Lower leg skin (tissue), 3 donors: Measurements from ENCODE around the gene SGSH.

Experiments used
- CTCF ChIP-seq, 3 donors: fragments of 450-650 bp; IDR thresholded peaks; one replicate each; pipeline ENCODE4 v1.5.1; 2016; ENCODE audit warnings: antibody characterized with exemption in 3 of 3, mild to moderate bottlenecking in 3 of 3, moderate library complexity in 2 of 3
- POLR2A ChIP-seq, 2 donors: fragments of 450-650 bp; IDR thresholded peaks; one replicate each; pipeline ENCODE4 v1.6.1; 2016 to 2017; ENCODE audit warnings: antibody characterized with exemption in 2 of 2, mild to moderate bottlenecking in 1 of 2, moderate library complexity in 1 of 2

- no peak for TF ChIP-seq CTCF (IDR thresholded peaks at IDR 0.05)
- TF ChIP-seq POLR2A (IDR thresholded peaks at IDR 0.05) = no peak
Measured at GRCh38 chr17:80202197-80202596, 17.9 kb downstream of the SGSH start.
